Endothelial cell of umbilical vein (primary cell): ENCODE data around the gene ABCA6. TPM values are rescaled to one million over a fixed set of nuclear protein-coding genes. Genes with fewer than 3 reads are reported as not detected.

ENCODE experiments used
- BruUV-seq: library from RNA; stranded (reverse); fragments of 400-500 nt; replicated peaks from 2 replicates; lab custom pipeline; 2021; lab: Mats Ljungman, UMichigan
- CTCF ChIA-PET: fragments of 300-600, 350-600 bp; sonication (Branson Sonifier 250); formaldehyde crosslinking; loops from one replicate; lab custom pipeline; 2021; ENCODE audit warnings: antibody characterized with exemption, inconsistent platforms; lab: Charles Lee
- POLR2A ChIA-PET: fragments of 300-600, 350-600 bp; sonication (Branson Sonifier 250); formaldehyde crosslinking; loops from one replicate; lab custom pipeline; 2021; ENCODE audit warnings: antibody characterized with exemption, inconsistent platforms; lab: Charles Lee
- DNase-seq: peaks from one replicate; pipeline ENCODE4 v3.0.0-alpha.2; 2011; ENCODE audit warnings: low read depth, low spot score
- FAIRE-seq: peaks from 2 replicates; lab custom pipeline; 2011; peaks lifted over from hg19 to GRCh38; lab: Jason Lieb, UNC
- H2AFZ ChIP-seq: 2 replicates; pipeline ENCODE4 v1.6.0; 2012; ENCODE audit warnings: low read depth, low read length, control low read depth, inconsistent platforms
- H3K27ac ChIP-seq: 2 replicates; pipeline ENCODE4 v1.5.1; 2011; ENCODE audit warnings: low read depth, mild to moderate bottlenecking, control low read depth, low read length, moderate library complexity; ENCODE audit not compliant: insufficient read depth
- H3K27me3 ChIP-seq, 2 experiments: 2 replicates each; pipeline versions ENCODE4 v1.6.0 to v1.6.1; 2011; ENCODE audit warnings: low read length in 2 of 2, mixed read lengths in 1 of 2; ENCODE audit not compliant: control insufficient read depth in 2 of 2, insufficient read depth in 2 of 2
- H3K36me3 ChIP-seq, 2 experiments: 2 replicates in 1 of 2; 3 replicates in 1 of 2; pipeline ENCODE4 v1.5.1; 2011; ENCODE audit warnings: low read length in 2 of 2, mild to moderate bottlenecking in 1 of 2, moderate library complexity in 1 of 2; ENCODE audit not compliant: control insufficient read depth in 2 of 2, insufficient read depth in 2 of 2; ENCODE audit errors: extremely low read depth in 1 of 2
- H3K4me1 ChIP-seq: 3 replicates; pipeline ENCODE4 v1.5.1; 2011; ENCODE audit warnings: mild to moderate bottlenecking, low read length; ENCODE audit not compliant: control insufficient read depth, insufficient read depth; ENCODE audit errors: extremely low read depth
- H3K4me2 ChIP-seq: 2 replicates; pipeline ENCODE4 v1.6.1; 2011; ENCODE audit warnings: low read length, control low read depth, mixed read lengths; ENCODE audit not compliant: insufficient read depth
- H3K4me3 ChIP-seq, 3 experiments: fragments of 200-600 bp in 1 of 3; sonication (generic), shearing (Covaris generic) in 1 of 3; replicated peaks in 1 of 3; 2 replicates each; pipeline ENCODE4 v1.5.1; 2011 to 2016; ENCODE audit warnings: control low read depth in 3 of 3, low read length in 3 of 3, mild to moderate bottlenecking in 2 of 3, inconsistent platforms in 1 of 3, low read depth in 1 of 3, moderate library complexity in 1 of 3; ENCODE audit not compliant: insufficient read depth in 1 of 3
- H3K79me2 ChIP-seq: 2 replicates; pipeline ENCODE4 v1.6.0; 2012; ENCODE audit warnings: low read length, inconsistent platforms; ENCODE audit not compliant: control insufficient read depth, insufficient read depth
- H3K9ac ChIP-seq: replicated peaks from 2 replicates; pipeline ENCODE3; 2011; ENCODE audit warnings: low read length, control low read depth; ENCODE audit not compliant: insufficient read depth; ENCODE audit errors: extremely low read depth
- H3K9me1 ChIP-seq: replicated peaks from 3 replicates; pipeline ENCODE4 v1.6.0; 2011; ENCODE audit warnings: mild to moderate bottlenecking, low read length; ENCODE audit not compliant: control insufficient read depth, insufficient read depth; ENCODE audit errors: extremely low read depth
- H3K9me3 ChIP-seq: replicated peaks from 2 replicates; pipeline ENCODE4 v1.5.1; 2012; ENCODE audit warnings: low read length, inconsistent platforms; ENCODE audit not compliant: control insufficient read depth, insufficient read depth
- H4K20me1 ChIP-seq: replicated peaks from 2 replicates; pipeline ENCODE3; 2011; ENCODE audit warnings: mild to moderate bottlenecking, low read length; ENCODE audit not compliant: control insufficient read depth, insufficient read depth; ENCODE audit errors: extremely low read depth
- CTCF ChIP-seq, 2 donors: IDR thresholded peaks; 1 replicate in 1 of 2; 2 replicates in 1 of 2; pipeline ENCODE4 v1.5.1; 2011; ENCODE audit warnings: low read length in 2 of 2, mild to moderate bottlenecking in 2 of 2, moderate library complexity in 2 of 2, control low read depth in 1 of 2, inconsistent platforms in 1 of 2, low read depth in 1 of 2; ENCODE audit not compliant: insufficient read depth in 1 of 2; ENCODE audit errors: extremely low read depth in 1 of 2
- EZH2 ChIP-seq: IDR thresholded peaks from 2 replicates; pipeline ENCODE4 v1.6.1; 2012; ENCODE audit warnings: borderline replicate concordance, low read depth, mild to moderate bottlenecking, moderate library complexity, low read length, inconsistent platforms; ENCODE audit not compliant: severe bottlenecking
- FOS ChIP-seq: IDR thresholded peaks from 2 replicates; pipeline ENCODE4 v1.6.1; 2011; ENCODE audit warnings: mild to moderate bottlenecking, low read length, moderate library complexity, borderline replicate concordance; ENCODE audit not compliant: insufficient read depth
- GATA2 ChIP-seq: IDR thresholded peaks from 2 replicates; pipeline ENCODE4 v1.7.0; 2011; ENCODE audit warnings: low read depth, mild to moderate bottlenecking, moderate library complexity, mixed read lengths, low read length; ENCODE audit not compliant: insufficient read length, insufficient read depth
- JUN ChIP-seq: IDR thresholded peaks from 2 replicates; pipeline ENCODE4 v1.6.1; 2011; ENCODE audit warnings: borderline replicate concordance, low read depth; ENCODE audit not compliant: insufficient read length, insufficient read depth
- MAX ChIP-seq: IDR thresholded peaks from 2 replicates; pipeline ENCODE4 v1.6.1; 2011; ENCODE audit not compliant: insufficient read depth, insufficient read length
- MYC ChIP-seq: IDR thresholded peaks from one replicate; pipeline ENCODE4 v1.6.1; 2011; ENCODE audit warnings: mild to moderate bottlenecking, low read depth, low read length
- POLR2A ChIP-seq: IDR thresholded peaks from 2 replicates; pipeline ENCODE4 v1.6.1; 2012; ENCODE audit warnings: low read depth, mild to moderate bottlenecking, control low read depth, low read length
- POLR2AphosphoS5 ChIP-seq: IDR thresholded peaks from 2 replicates; pipeline ENCODE4 v1.6.1; 2012; ENCODE audit warnings: low read depth, mild to moderate bottlenecking, control low read depth, low read length, moderate library complexity; ENCODE audit not compliant: insufficient read depth
- dilution Hi-C: fragments of 300-500 bp; cut with MboI; formaldehyde crosslinking; loops from one replicate; pipeline ENCODE4 v1.15.0; 2019; ENCODE audit warnings: low sequenced_read_pairs; ENCODE audit not compliant: extremely low pct_ligation_motif_present
- intact Hi-C: fragments of 100-400 bp; cut with micrococcal nuclease; formaldehyde crosslinking; loops from one replicate; pipeline ENCODE4 v1.10.0; 2022
- polyA plus RNA-seq, 4 experiments: library from polyadenylated mRNA; depleted of rRNA in 3 of 4; stranded (reverse) in 3 of 4; unstranded in 1 of 4; fragments of >200 nt; gene quantifications; 2 replicates each; pipeline versions ENCODE4 v1.2.1 to v1.2.3, GENCODE V29; 2011 to 2012; ENCODE audit warnings: missing spikeins in 1 of 4
- total RNA-seq: library from RNA; stranded (reverse); gene quantifications from 2 replicates; pipeline ENCODE4 v1.2.3, GENCODE V29; 2021

Gene ABCA6
- total and polyA plus RNA-seq, 2 donors (not counting 3 experiments of a cell fraction or from before 2014, with no cell fraction given) = 11.3 to 30.5 TPM

DNA sequence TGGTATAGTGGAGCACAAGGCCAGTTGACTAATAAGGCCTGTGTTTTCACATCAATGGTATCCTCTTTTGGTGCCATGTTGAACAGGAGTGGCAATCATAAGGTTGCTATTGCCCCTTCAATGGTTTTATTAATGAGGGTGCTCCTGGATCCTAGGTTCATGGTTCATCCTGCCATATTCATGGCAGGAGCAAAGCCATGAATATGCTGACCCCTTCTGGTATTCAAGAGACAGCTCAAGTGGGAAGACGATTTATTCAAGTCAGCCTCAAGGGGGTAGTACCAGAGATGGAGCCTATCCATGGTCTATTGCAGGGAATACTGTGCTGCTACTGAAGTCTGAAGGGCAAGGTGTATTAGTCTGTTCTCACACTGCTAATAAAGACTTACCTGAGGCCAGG, 83.5 kb downstream of the ABCA6 start:
- Histone ChIP-seq H3K27me3 (no peaks in the 10 kb centered on the region), H3K9me1 (no peaks in the 10 kb centered on the region), H3K27ac (no peak overlapping the region), H2AFZ (no peak overlapping the region), H3K36me3 (no peaks in the 10 kb centered on the region), H3K4me3 (no peak overlapping the region), H3K79me2 (no peaks in the 10 kb centered on the region), H3K4me2 (no peak overlapping the region), H3K9me3 (no peaks in the 10 kb centered on the region), H4K20me1 (no peaks in the 10 kb centered on the region), H3K4me1 (peaks cover 3% of the 10 kb centered on the region), H3K9ac (no peak overlapping the region)
- TF ChIP-seq POLR2AphosphoS5 (no peak), POLR2A (no peak), GATA2 (no peak), EZH2 (no peak), JUN (no peak), MYC (no peak), FOS (no peak), CTCF (IDR thresholded peaks at IDR 0.05; ENCODE audit: extremely low read depth in 1 of 2, insufficient read depth in 1 of 2, low read depth in 1 of 2, low read length in 2 of 2) (no peak), MAX (no peak)
- no TSS peak for BruUV-seq
- no peak for FAIRE-seq
- CTCF ChIA-PET = interaction anchor here (0.7 to 1.0 kb wide), 2 partner anchors 9 to 286 kb away, joined by 3 read pairs; no protein-coding TSS in a partner anchor
- POLR2A ChIA-PET = no interaction called here
- dilution Hi-C loops (no loop called here), intact Hi-C loops (no loop called here)
- no peak for DNase-seq
